ENCODE measurements around the gene POR. TPM values are rescaled to one million over a fixed set of nuclear protein-coding genes. Genes with fewer than 3 reads are reported as not detected.
"Not testable (repeated sequence)": the region's sequence is repeated elsewhere in the genome, so short reads cannot be mapped to it uniquely, and the experiment has no call there.

Gene POR
- total RNA-seq, 1 experiment from 2014 or later, result 162 TPM

- DNase-seq, result no peak
- peaks cover 9% of the 10 kb centered on the region for H3K4me1 ChIP-seq
- BruUV-seq (replicated peaks), result no TSS peak
These were observed 45.1 kb upstream of the POR start for GRCh38 chr7:75869776-75870379.

GRCh38 chr7:75870557-75871161 lies 44.3 kb upstream of the POR start:
- Histone ChIP-seq H3K27me3 (replicated peaks; ENCODE audit: control insufficient read depth, insufficient read depth, low read length) (no peaks in the 10 kb centered on the region), H3K9me3 (no peaks in the 10 kb centered on the region), H3K4me1 (peaks cover 9% of the 10 kb centered on the region), H3K36me3 (ENCODE audit: control insufficient read depth, insufficient read depth, low read length) (no peaks in the 10 kb centered on the region), H3K4me3 (ENCODE audit: low read depth, low read length) (no peak overlapping the region)
- BruUV-seq (replicated peaks), result no TSS peak
- Mint-ChIP-seq H3K27ac (ENCODE audit: unreplicated experiment) (no peak overlapping the region), H3K9me3 (ENCODE audit: unreplicated experiment) (no peaks in the 10 kb centered on the region), H3K4me1 (ENCODE audit: low read depth, unreplicated experiment) (peaks cover 11% of the 10 kb centered on the region), H3K27me3 (ENCODE audit: insufficient read depth, unreplicated experiment) (no peaks in the 10 kb centered on the region), H3K36me3 (ENCODE audit: insufficient read depth, unreplicated experiment) (no peaks in the 10 kb centered on the region), H3K4me3 (ENCODE audit: unreplicated experiment) (no peak overlapping the region)
- ChIA-PET POLR2A (no interaction called here), CTCF (interaction anchor here (0.7 to 1.2 kb wide), 2 partner anchors 91 to 1732 kb away, joined by 3 read pairs; no protein-coding TSS in a partner anchor)
- intact Hi-C loops (cut with micrococcal nuclease; ENCODE audit: unreplicated experiment), result loop anchor here (10.0 kb wide), 1 partner anchor 124 kb away; the partner anchor contains the start of gene TMEM120A
- no peak for TF ChIP-seq CTCF (IDR thresholded peaks at IDR 0.05; ENCODE audit: insufficient read depth in 1 of 2, low read depth in 1 of 2, low read length in 1 of 2, severe bottlenecking in 1 of 2, unreplicated experiment in 1 of 2)
- DNase-seq, result no peak

More at GRCh38 chr7:75869776-75870379, 45.1 kb upstream of the POR start:
- Histone ChIP-seq H3K27me3 (replicated peaks; ENCODE audit: control insufficient read depth, insufficient read depth, low read length) (no peaks in the 10 kb centered on the region), H3K36me3 (ENCODE audit: control insufficient read depth, insufficient read depth, low read length) (no peaks in the 10 kb centered on the region), H3K9me3 (no peaks in the 10 kb centered on the region), H3K4me3 (ENCODE audit: low read depth, low read length) (no peak overlapping the region)
- Mint-ChIP-seq H3K4me3 (ENCODE audit: unreplicated experiment) (no peak overlapping the region), H3K27ac (ENCODE audit: unreplicated experiment) (no peak overlapping the region), H3K36me3 (ENCODE audit: insufficient read depth, unreplicated experiment) (no peaks in the 10 kb centered on the region), H3K4me1 (ENCODE audit: low read depth, unreplicated experiment) (peaks cover 11% of the 10 kb centered on the region), H3K27me3 (ENCODE audit: insufficient read depth, unreplicated experiment) (no peaks in the 10 kb centered on the region), H3K9me3 (ENCODE audit: unreplicated experiment) (no peaks in the 10 kb centered on the region)
- ChIA-PET CTCF (interaction anchor here (1.2 kb wide), 1 partner anchor 92 kb away, joined by 3 read pairs; no protein-coding TSS in a partner anchor), POLR2A (no interaction called here)
- intact Hi-C loops (cut with micrococcal nuclease; ENCODE audit: unreplicated experiment), result loop anchor here (10.0 kb wide), 1 partner anchor 125 kb away; the partner anchor contains the start of gene TMEM120A
- no peak for TF ChIP-seq CTCF (IDR thresholded peaks at IDR 0.05; ENCODE audit: insufficient read depth in 1 of 2, low read depth in 1 of 2, low read length in 1 of 2, severe bottlenecking in 1 of 2, unreplicated experiment in 1 of 2)

- Mint-ChIP-seq H3K27ac (ENCODE audit: unreplicated experiment) (no peak overlapping the region), H3K4me1 (ENCODE audit: low read depth, unreplicated experiment) (peaks cover 2% of the 10 kb centered on the region), H3K36me3 (ENCODE audit: insufficient read depth, unreplicated experiment) (no peaks in the 10 kb centered on the region), H3K4me3 (ENCODE audit: unreplicated experiment) (no peak overlapping the region), H3K9me3 (ENCODE audit: unreplicated experiment) (no peaks in the 10 kb centered on the region), H3K27me3 (ENCODE audit: insufficient read depth, unreplicated experiment) (no peaks in the 10 kb centered on the region)
- TF ChIP-seq CTCF (IDR thresholded peaks at IDR 0.05; ENCODE audit: insufficient read depth in 1 of 2, low read depth in 1 of 2, low read length in 1 of 2, severe bottlenecking in 1 of 2, unreplicated experiment in 1 of 2), result no peak
- H3K36me3 ChIP-seq (ENCODE audit: control insufficient read depth, insufficient read depth, low read length), result no peaks in the 10 kb centered on the region
- H3K4me3 ChIP-seq (ENCODE audit: low read depth, low read length), result no peak overlapping the region
- no TSS peak for BruUV-seq (replicated peaks)
- no peaks in the 10 kb centered on the region for H3K27me3 ChIP-seq (replicated peaks; ENCODE audit: control insufficient read depth, insufficient read depth, low read length)
- no peak for DNase-seq
- H3K4me1 ChIP-seq, result peaks cover 1% of the 10 kb centered on the region; the same call in 1 of the 2 replicates
- intact Hi-C loops (cut with micrococcal nuclease; ENCODE audit: unreplicated experiment), result loop anchor here (10.0 kb wide), 1 partner anchor 123 kb away; the partner anchor contains the start of gene TMEM120A
- CTCF ChIA-PET, result interaction anchor here (2.0 kb wide), 1 partner anchor 148 kb away, joined by 5 read pairs; no protein-coding TSS in a partner anchor
- POLR2A ChIA-PET, result no interaction called here
- H3K9me3 ChIP-seq, result no peaks in the 10 kb centered on the region
These were observed 42.7 kb upstream of the POR start for GRCh38 chr7:75872073-75872782.

- BruUV-seq (replicated peaks); H3K4me3 Mint-ChIP-seq (ENCODE audit: unreplicated experiment); CTCF ChIA-PET; H3K27me3 Mint-ChIP-seq (ENCODE audit: insufficient read depth, unreplicated experiment); H3K4me3 ChIP-seq (ENCODE audit: low read depth, low read length); H3K4me1 ChIP-seq; DNase-seq; H3K27me3 ChIP-seq (replicated peaks; ENCODE audit: control insufficient read depth, insufficient read depth, low read length); H3K4me1 Mint-ChIP-seq (ENCODE audit: low read depth, unreplicated experiment); H3K36me3 ChIP-seq (ENCODE audit: control insufficient read depth, insufficient read depth, low read length); H3K9me3 Mint-ChIP-seq (ENCODE audit: unreplicated experiment); H3K27ac Mint-ChIP-seq (ENCODE audit: unreplicated experiment); H3K9me3 ChIP-seq; POLR2A ChIA-PET: not testable (repeated sequence)
- intact Hi-C loops (cut with micrococcal nuclease; ENCODE audit: unreplicated experiment), result loop anchor here (10.0 kb wide), 1 partner anchor 121 kb away; the partner anchor contains the start of gene TMEM120A
- H3K36me3 Mint-ChIP-seq (ENCODE audit: insufficient read depth, unreplicated experiment), result peaks cover 10% of the 10 kb centered on the region
These were observed 40.8 kb upstream of the POR start for GRCh38 chr7:75874180-75874579.

All from Caco-2 (cell line).